DOHH2 (cell line): ENCODE results near the gene LATS2.

Experiments
- CTCF ChIP-seq: fragments of 200-600 bp; sonication (generic); IDR thresholded peaks from one replicate; pipeline ENCODE4 v1.5.1; 2014; ENCODE audit warnings: antibody characterized with exemption, mild to moderate bottlenecking, low read depth, low read length; ENCODE audit not compliant: poor library complexity, severe bottlenecking
- EZH2phosphoT487 ChIP-seq: fragments of 200-600 bp; sonication (generic); IDR thresholded peaks from 2 replicates; pipeline ENCODE4 v1.6.1; 2017; ENCODE audit warnings: borderline replicate concordance, mild to moderate bottlenecking, antibody characterized with exemption, low read length, moderate library complexity, mixed read lengths

GRCh38 chr13:20955496-20955895 lies 105.9 kb downstream of the LATS2 start:
- TF ChIP-seq CTCF, result no peak
- TF ChIP-seq EZH2phosphoT487, result no peak
